ENCODE data around the gene HEPHL1.

- TF ChIP-seq, protein P1, sequence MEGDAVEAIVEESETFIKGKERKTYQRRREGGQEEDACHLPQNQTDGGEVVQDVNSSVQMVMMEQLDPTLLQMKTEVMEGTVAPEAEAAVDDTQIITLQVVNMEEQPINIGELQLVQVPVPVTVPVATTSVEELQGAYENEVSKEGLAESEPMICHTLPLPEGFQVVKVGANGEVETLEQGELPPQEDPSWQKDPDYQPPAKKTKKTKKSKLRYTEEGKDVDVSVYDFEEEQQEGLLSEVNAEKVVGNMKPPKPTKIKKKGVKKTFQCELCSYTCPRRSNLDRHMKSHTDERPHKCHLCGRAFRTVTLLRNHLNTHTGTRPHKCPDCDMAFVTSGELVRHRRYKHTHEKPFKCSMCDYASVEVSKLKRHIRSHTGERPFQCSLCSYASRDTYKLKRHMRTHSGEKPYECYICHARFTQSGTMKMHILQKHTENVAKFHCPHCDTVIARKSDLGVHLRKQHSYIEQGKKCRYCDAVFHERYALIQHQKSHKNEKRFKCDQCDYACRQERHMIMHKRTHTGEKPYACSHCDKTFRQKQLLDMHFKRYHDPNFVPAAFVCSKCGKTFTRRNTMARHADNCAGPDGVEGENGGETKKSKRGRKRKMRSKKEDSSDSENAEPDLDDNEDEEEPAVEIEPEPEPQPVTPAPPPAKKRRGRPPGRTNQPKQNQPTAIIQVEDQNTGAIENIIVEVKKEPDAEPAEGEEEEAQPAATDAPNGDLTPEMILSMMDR (IDR thresholded peaks at IDR 0.05): no peak
- TF ChIP-seq ZFX (IDR thresholded peaks at IDR 0.05; ENCODE audit: borderline replicate concordance): no peak
Measured at GRCh38 chr11:94010136-94010535, 11.0 kb upstream of the HEPHL1 start.
